GM12878 (cell line): ENCODE data around the gene MED13L. TPM values are rescaled to one million over a fixed set of nuclear protein-coding genes. Genes with fewer than 3 reads are reported as not detected.

ENCODE experiments used
- ATAC-seq: fragments of 200-7000 bp; cut with Tn5 transposase; 3 replicates; pipeline ENCODE4 v1.9.1; 2020; ENCODE audit warnings: mild to moderate bottlenecking, moderate library complexity
- BruUV-seq: library from RNA; stranded (reverse); fragments of 400-500 nt; replicated peaks from 2 replicates; lab custom pipeline; 2021; lab: Mats Ljungman, UMichigan
- CTCF ChIA-PET: fragments of 300-600 bp; sonication (Branson Sonifier 250); formaldehyde crosslinking; extraction: SDS; loops from one replicate; lab custom pipeline; 2021; ENCODE audit warnings: inconsistent platforms; lab: Yijun Ruan, JAX
- POLR2A ChIA-PET: fragments of 350-600 bp; formaldehyde crosslinking; extraction: SDS; loops from one replicate; lab custom pipeline; 2021; ENCODE audit warnings: inconsistent platforms; lab: Charles Lee
- RAD21 ChIA-PET: fragments of 300-600 bp; sonication (Branson Sonifier 250); formaldehyde crosslinking; loops from one replicate; lab custom pipeline; 2023; ENCODE audit warnings: antibody characterized with exemption; ENCODE audit not compliant: unreplicated experiment; lab: Charles Lee
- SMC1A ChIA-PET: fragments of 300-600 bp; sonication (Branson Sonifier 250); formaldehyde crosslinking; loops from one replicate; lab custom pipeline; 2023; ENCODE audit not compliant: unreplicated experiment, uncharacterized antibody; lab: Charles Lee
- DNase-seq: peaks from one replicate; pipeline ENCODE4 v3.0.0-alpha.2; 2011; ENCODE audit warnings: low read depth, low spot score
- FAIRE-seq: peaks from 3 replicates; lab custom pipeline; 2011; peaks lifted over from hg19 to GRCh38; lab: Jason Lieb, UNC
- H2AFZ ChIP-seq: 2 replicates; pipeline ENCODE4 v1.6.0; 2011; ENCODE audit warnings: low read depth, low read length, control low read depth; ENCODE audit not compliant: control insufficient read depth
- H3K27ac ChIP-seq: 2 replicates; pipeline ENCODE4 v1.5.1; 2011; ENCODE audit warnings: control low read depth; ENCODE audit not compliant: control insufficient read depth, insufficient read depth
- H3K27me3 ChIP-seq, 2 experiments: replicated peaks in 1 of 2; 2 replicates each; pipeline versions ENCODE4 v1.6.0 to v1.6.1; 2011; ENCODE audit warnings: low read length in 1 of 2; ENCODE audit not compliant: control insufficient read depth in 2 of 2, insufficient read depth in 2 of 2
- H3K36me3 ChIP-seq, 2 experiments: 2 replicates each; pipeline ENCODE4 v1.5.1; 2011; ENCODE audit warnings: low read length in 1 of 2; ENCODE audit not compliant: control insufficient read depth in 2 of 2, insufficient read depth in 2 of 2
- H3K4me1 ChIP-seq: 2 replicates; pipeline ENCODE4 v1.6.1; 2011; ENCODE audit warnings: mild to moderate bottlenecking, low read length, moderate library complexity, mixed read lengths; ENCODE audit not compliant: control insufficient read depth, insufficient read depth
- H3K4me2 ChIP-seq: 2 replicates; pipeline ENCODE4 v1.6.0; 2011; ENCODE audit warnings: control low read depth; ENCODE audit not compliant: control insufficient read depth, insufficient read depth
- H3K4me3 ChIP-seq: fragments of 200-600 bp; sonication (generic); 2 replicates; pipeline ENCODE4 v1.5.1; 2016
- H3K79me2 ChIP-seq: 2 replicates; pipeline ENCODE4 v1.6.0; 2011; ENCODE audit warnings: low read length; ENCODE audit not compliant: control insufficient read depth, insufficient read depth
- H3K9ac ChIP-seq: 2 replicates; pipeline ENCODE4 v1.8.0; 2011; ENCODE audit warnings: low read length, control low read depth, mixed read lengths; ENCODE audit not compliant: control insufficient read depth, insufficient read depth
- H3K9me3 ChIP-seq: replicated peaks from 3 replicates; pipeline ENCODE4 v1.5.1; 2011; ENCODE audit warnings: mild to moderate bottlenecking, low read length; ENCODE audit not compliant: control insufficient read depth, insufficient read depth
- H4K20me1 ChIP-seq: 2 replicates; pipeline ENCODE4 v1.6.0; 2011; ENCODE audit not compliant: control insufficient read depth, insufficient read depth
- CBFB ChIP-seq: IDR thresholded peaks from 2 replicates; pipeline ENCODE4 v1.6.1; 2016; ENCODE audit warnings: antibody characterized with exemption, low read depth
- CREB1 ChIP-seq: IDR thresholded peaks from 2 replicates; pipeline ENCODE4 v1.6.1; 2012; ENCODE audit warnings: low read depth, mild to moderate bottlenecking, inconsistent platforms
- DPF2 ChIP-seq: fragments of 450-650 bp; IDR thresholded peaks from 2 replicates; pipeline ENCODE4 v1.6.1; 2017; ENCODE audit warnings: mild to moderate bottlenecking
- EED ChIP-seq: sonication (generic); IDR thresholded peaks from 2 replicates; pipeline ENCODE4 v1.6.1; 2016; ENCODE audit warnings: antibody characterized with exemption, low read depth
- HDAC6 ChIP-seq: fragments of 200-600 bp; sonication (generic); IDR thresholded peaks from one replicate; pipeline ENCODE4 v1.8.0; 2017; ENCODE audit warnings: antibody characterized with exemption; ENCODE audit not compliant: unreplicated experiment
- IRF4 ChIP-seq: IDR thresholded peaks from 2 replicates; pipeline ENCODE4 v1.6.1; 2011; ENCODE audit warnings: low read depth, low read length
- MYB ChIP-seq: fragments of 150-350 bp; IDR thresholded peaks from 2 replicates; pipeline ENCODE4 v1.6.1; 2014; ENCODE audit warnings: mild to moderate bottlenecking, low read depth, low read length, borderline replicate concordance
- NRF1 ChIP-seq: conservative IDR thresholded peaks from 2 replicates; pipeline ENCODE4 v1.6.1; 2011; ENCODE audit warnings: mild to moderate bottlenecking, low read depth, low read length, improper control_type of control experiment
- POLR2AphosphoS2 ChIP-seq: IDR thresholded peaks from 2 replicates; pipeline ENCODE4 v1.6.1; 2011; ENCODE audit warnings: low read depth, mild to moderate bottlenecking, low read length, improper control_type of control experiment, moderate library complexity
- POU2F2 ChIP-seq: IDR thresholded peaks from 3 replicates; pipeline ENCODE4 v1.6.1; 2011; ENCODE audit warnings: low read depth, mild to moderate bottlenecking, low read length, borderline replicate concordance
- SMC3 ChIP-seq: IDR thresholded peaks from 2 replicates; pipeline ENCODE4 v1.6.1; 2011; ENCODE audit warnings: low read length, improper control_type of control experiment, borderline replicate concordance
- TCF12 ChIP-seq: IDR thresholded peaks from 2 replicates; pipeline ENCODE4 v1.6.1; 2011; ENCODE audit warnings: low read depth, mild to moderate bottlenecking, low read length
- in situ Hi-C: fragments of 300-500 bp; cut with MboI; formaldehyde crosslinking; loops from 9 replicates; pipeline ENCODE4 v1.14.3; 2018; ENCODE audit warnings: mixed read lengths
- intact Hi-C: fragments of 100-400 bp; cut with micrococcal nuclease; formaldehyde crosslinking; loops from one replicate; pipeline ENCODE4 v1.14.2; 2022; ENCODE audit not compliant: unreplicated experiment
- polyA plus RNA-seq, 11 experiments: library from polyadenylated mRNA; depleted of rRNA in 4 of 11; unstranded in 6 of 11; stranded (reverse) in 5 of 11; fragments of >200 nt; fragmentation: Nextera tagmentation in 4 of 11; fragmentation: Illumina TruSeq in 1 of 11; extraction: Ambion mirVana in 4 of 11; extraction: Trizol in 1 of 11; gene quantifications; 1 replicate in 1 of 11; 2 replicates in 10 of 11; pipeline versions ENCODE4 v1.2.1 to v1.2.3, GENCODE V29; 2011 to 2016; ENCODE audit warnings: inconsistent platforms in 2 of 11, missing spikeins in 2 of 11, low read depth in 1 of 11
- total RNA-seq, 4 experiments: library from RNA; depleted of rRNA in 3 of 4; stranded (reverse); fragments of >200 nt in 3 of 4; fragmentation: Illumina TruSeq in 1 of 4; extraction: Trizol in 1 of 4; gene quantifications; 2 replicates each; pipeline versions ENCODE4 v1.2.1 to v1.2.3, GENCODE V29; 2013 to 2021

The MED13L gene
- total and polyA plus RNA-seq, 10 of the 15 experiments (the other 5 are each of a cell fraction or from before 2014, with no cell fraction given): 3.7 to 30.1 (median 9.1) TPM

GRCh38 chr12:116046039-116046438 is 231.5 kb downstream of the MED13L start:
- Histone ChIP-seq H2AFZ (no peak overlapping the region), H3K27ac (no peak overlapping the region), H3K9me3 (no peaks in the 10 kb centered on the region), H3K4me2 (no peak overlapping the region), H3K79me2 (no peaks in the 10 kb centered on the region), H3K4me1 (no peaks in the 10 kb centered on the region; the same call in 1 of the 2 replicates)
- ChIA-PET RAD21 (no interaction called here), POLR2A (no interaction called here)
- TF ChIP-seq EED: no peak
- TF ChIP-seq HDAC6: no peak
- TF ChIP-seq TCF12: no peak
- TF ChIP-seq DPF2: no peak
- TF ChIP-seq POU2F2: no peak
- no peak for TF ChIP-seq CBFB
- TF ChIP-seq IRF4: no peak
- TF ChIP-seq MYB: no peak
- TF ChIP-seq CREB1: no peak
- TF ChIP-seq NRF1: no peak
- TF ChIP-seq POLR2AphosphoS2: no peak
- no peak for TF ChIP-seq SMC3
- TF ChIP-seq, all 136 proteins: peak for 0
- no peaks in the 10 kb centered on the region for H3K36me3 ChIP-seq
- no peak overlapping the region for H3K9ac ChIP-seq
- ATAC-seq (no peak), FAIRE-seq (no peak), DNase-seq (no peak)
- intact Hi-C loops (no loop called here), in situ Hi-C loops (no loop called here)
- H3K4me3 ChIP-seq: no peak overlapping the region
- H3K27me3 ChIP-seq: no peaks in the 10 kb centered on the region
- no TSS peak for BruUV-seq
- no peaks in the 10 kb centered on the region for H4K20me1 ChIP-seq
- SMC1A ChIA-PET: interaction anchor here (0.6 kb wide), 1 partner anchor 142 kb away, joined by 4 read pairs; no protein-coding TSS in a partner anchor
- CTCF ChIA-PET: no interaction called here
